GM19193 (cell line): ENCODE results near the gene RLN1.
"Not testable (repeated sequence)": the region's sequence is repeated elsewhere in the genome, so short reads cannot be mapped to it uniquely, and the experiment has no call there.

Source experiments
- POLR2A ChIP-seq: IDR thresholded peaks from 4 replicates; pipeline ENCODE4 v1.6.1; 2011; ENCODE audit not compliant: insufficient read depth, insufficient read length; ENCODE audit errors: extremely low read depth

The RLN1 gene

GRCh38 chr9:5355226-5355625 lies 15.6 kb upstream of the RLN1 start:
- TF ChIP-seq POLR2A = no peak

- TF ChIP-seq POLR2A = no peak
Observed at GRCh38 chr9:5354184-5354583, 14.5 kb upstream of the RLN1 start.

GRCh38 chr9:5352637-5353248 lies 13.1 kb upstream of the RLN1 start:
- TF ChIP-seq POLR2A = no peak

- TF ChIP-seq POLR2A = no peak
Observed at GRCh38 chr9:5336688-5337087, 3.0 kb downstream of the RLN1 start.

GRCh38 chr9:5326893-5327548 lies 12.7 kb downstream of the RLN1 start:
- TF ChIP-seq POLR2A = no peak

- TF ChIP-seq POLR2A = no peak
Observed at GRCh38 chr9:5326187-5326586, 13.5 kb downstream of the RLN1 start.

GRCh38 chr9:5321058-5321457 lies 18.6 kb downstream of the RLN1 start:
- no peak for TF ChIP-seq POLR2A

- no peak for TF ChIP-seq POLR2A
Observed at GRCh38 chr9:5315187-5315923, 24.3 kb downstream of the RLN1 start.

- no peak for TF ChIP-seq POLR2A
Observed at GRCh38 chr9:5310851-5311250, 28.8 kb downstream of the RLN1 start.

GRCh38 chr9:5305741-5306140 lies 33.9 kb downstream of the RLN1 start:
- TF ChIP-seq POLR2A = no peak

- TF ChIP-seq POLR2A = not testable (repeated sequence)
Observed at GRCh38 chr9:5303840-5304795, 35.6 kb downstream of the RLN1 start, which contains the start of gene RLN2. TSS of gene RLN2 (minus strand) at chr9:5304716. CDS start at chr9:5304580, 136 bp downstream.

- no peak for TF ChIP-seq POLR2A
Observed at GRCh38 chr9:5301544-5301943, 38.1 kb downstream of the RLN1 start.

GRCh38 chr9:5292141-5292540 lies 47.5 kb downstream of the RLN1 start:
- TF ChIP-seq POLR2A = no peak

- TF ChIP-seq POLR2A = no peak
Observed at GRCh38 chr9:5288591-5288990, 51.1 kb downstream of the RLN1 start.

- no peak for TF ChIP-seq POLR2A
Observed at GRCh38 chr9:5286262-5286661, 53.4 kb downstream of the RLN1 start.
